ENCODE results near the gene RPSA.
"Not testable (repeated sequence)": the region's sequence is repeated elsewhere in the genome, so short reads cannot be mapped to it uniquely, and the experiment has no call there.

The RPSA gene

GRCh38 chr3:39406368-39407258 lies at the start of gene RPSA:
Gene RPSA, plus strand, starts transcription at chr3:39406720. Its CDS starts 934 bp downstream, at chr3:39407654.
- DNase-seq (ENCODE audit: low read depth, low spot score), result peak; percentile 83

- DNase-seq (ENCODE audit: low read depth, low spot score), result no peak
Measured at GRCh38 chr3:39358333-39358732, 48.2 kb upstream of the RPSA start.

GRCh38 chr3:39361252-39361927 lies 45.1 kb upstream of the RPSA start:
- no peak for DNase-seq (ENCODE audit: low read depth, low spot score)

- DNase-seq (ENCODE audit: low read depth, low spot score), result no peak
Measured at GRCh38 chr3:39362192-39362591, 44.3 kb upstream of the RPSA start.

GRCh38 chr3:39362812-39363211 lies 43.7 kb upstream of the RPSA start:
- no peak for DNase-seq (ENCODE audit: low read depth, low spot score)

GRCh38 chr3:39370450-39370849 lies 36.1 kb upstream of the RPSA start:
- not testable (repeated sequence) for DNase-seq (ENCODE audit: low read depth, low spot score)

GRCh38 chr3:39372833-39373232 lies 33.7 kb upstream of the RPSA start:
- no peak for DNase-seq (ENCODE audit: low read depth, low spot score)

GRCh38 chr3:39376959-39377634 lies 29.4 kb upstream of the RPSA start:
- no peak for DNase-seq (ENCODE audit: low read depth, low spot score)

- no peak for DNase-seq (ENCODE audit: low read depth, low spot score)
Measured at GRCh38 chr3:39378088-39378487, 28.4 kb upstream of the RPSA start.

GRCh38 chr3:39378957-39379777 lies 27.4 kb upstream of the RPSA start:
- no peak for DNase-seq (ENCODE audit: low read depth, low spot score)

- DNase-seq (ENCODE audit: low read depth, low spot score), result no peak
Measured at GRCh38 chr3:39379778-39380155, 26.8 kb upstream of the RPSA start.

GRCh38 chr3:39381432-39381831 lies 25.1 kb upstream of the RPSA start:
- DNase-seq (ENCODE audit: low read depth, low spot score), result no peak

GRCh38 chr3:39383045-39383880 lies 23.3 kb upstream of the RPSA start, which contains the start of gene SLC25A38:
Gene SLC25A38, plus strand, starts transcription at chr3:39383370. Its CDS starts 355 bp downstream, at chr3:39383725.
- peak; percentile 51 for DNase-seq (ENCODE audit: low read depth, low spot score)

GRCh38 chr3:39383881-39384664 lies 22.4 kb upstream of the RPSA start:
- peak; percentile 72 for DNase-seq (ENCODE audit: low read depth, low spot score)

- no peak for DNase-seq (ENCODE audit: low read depth, low spot score)
Measured at GRCh38 chr3:39384665-39385000, 21.9 kb upstream of the RPSA start.

GRCh38 chr3:39385456-39386090 lies 20.9 kb upstream of the RPSA start:
- no peak for DNase-seq (ENCODE audit: low read depth, low spot score)

- DNase-seq (ENCODE audit: low read depth, low spot score), result no peak
Measured at GRCh38 chr3:39386318-39386717, 20.2 kb upstream of the RPSA start.

- no peak for DNase-seq (ENCODE audit: low read depth, low spot score)
Measured at GRCh38 chr3:39387411-39387975, 19.0 kb upstream of the RPSA start.

GRCh38 chr3:39388153-39388552 lies 18.4 kb upstream of the RPSA start:
- DNase-seq (ENCODE audit: low read depth, low spot score), result no peak

All from brain pericyte (primary cell).